Metanephros (tissue), 1 donor: ENCODE results near the gene CCDC81. TPM values are rescaled to one million over a fixed set of nuclear protein-coding genes. Genes with fewer than 3 reads are reported as not detected.

ENCODE experiments used
- total RNA-seq: library from RNA; depleted of rRNA; stranded (reverse); fragments of >200 nt; gene quantifications from one replicate; pipeline ENCODE4 v1.2.3, GENCODE V29; 2014

Gene CCDC81
- 2.6 TPM for total RNA-seq

DNA sequence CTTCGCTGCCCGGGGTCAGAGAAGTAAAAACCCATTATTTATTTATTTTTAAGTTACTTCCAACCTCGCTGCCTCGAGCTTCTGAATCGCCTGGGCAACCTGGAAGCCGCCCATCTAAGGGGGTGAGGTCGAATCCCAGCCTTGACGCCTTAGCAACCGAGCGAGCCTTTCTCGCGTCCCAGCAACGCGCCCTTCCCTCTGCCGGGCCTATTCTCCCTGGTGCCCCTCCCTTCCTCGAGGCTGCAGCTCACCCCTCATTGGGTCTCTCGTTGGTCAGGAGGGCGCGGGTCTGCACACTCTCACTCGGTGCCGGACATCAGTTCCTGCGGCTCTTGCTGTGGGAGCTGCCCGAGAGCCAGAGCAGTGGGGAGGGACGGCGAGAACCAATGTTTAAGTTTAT is at the start of gene CCDC81:
Gene CCDC81 (plus strand): TSS at position 302 of the 400 bp plus-strand sequence. CDS start 277 bp downstream, outside the sequence.

Other genes starting within 250 kb of the CCDC81 start
- gene EED, start 130.1 kb upstream of the CCDC81 start, total RNA-seq, result 23.5 TPM
- 32.9 TPM for gene HIKESHI, start 72.6 kb upstream of the CCDC81 start, total RNA-seq